Measurements from ENCODE around the gene CBX4.

The CBX4 gene

GRCh38 chr17:79811868-79812352 lies 27.3 kb downstream of the CBX4 start:
- no peak for DNase-seq (ENCODE audit: low spot score)

- DNase-seq (ENCODE audit: low spot score) = peak; percentile 34
Measured at GRCh38 chr17:79811011-79811867, 28.0 kb downstream of the CBX4 start.

- DNase-seq (ENCODE audit: low spot score) = peak; percentile 74
Measured at GRCh38 chr17:79810130-79811010, 28.9 kb downstream of the CBX4 start.

- no peak for DNase-seq (ENCODE audit: low spot score)
Measured at GRCh38 chr17:79809530-79810129, 29.6 kb downstream of the CBX4 start.

- DNase-seq (ENCODE audit: low spot score) = peak; percentile 46
Measured at GRCh38 chr17:79808763-79809529, 30.3 kb downstream of the CBX4 start.

- no peak for DNase-seq (ENCODE audit: low spot score)
Measured at GRCh38 chr17:79806863-79807720, 32.1 kb downstream of the CBX4 start.

GRCh38 chr17:79806446-79806760 lies 32.8 kb downstream of the CBX4 start:
- no peak for DNase-seq (ENCODE audit: low spot score)

- DNase-seq (ENCODE audit: low spot score) = no peak
Measured at GRCh38 chr17:79804856-79805696, 34.2 kb downstream of the CBX4 start.

GRCh38 chr17:79803997-79804855 lies 35.0 kb downstream of the CBX4 start:
- peak; percentile 85 for DNase-seq (ENCODE audit: low spot score)

GRCh38 chr17:79803421-79803996 lies 35.7 kb downstream of the CBX4 start:
- no peak for DNase-seq (ENCODE audit: low spot score)

- no peak for DNase-seq (ENCODE audit: low spot score)
Measured at GRCh38 chr17:79802736-79803420, 36.4 kb downstream of the CBX4 start.

- no peak for DNase-seq (ENCODE audit: low spot score)
Measured at GRCh38 chr17:79802039-79802735, 37.1 kb downstream of the CBX4 start.

- DNase-seq (ENCODE audit: low spot score) = no peak
Measured at GRCh38 chr17:79801156-79802038, 37.8 kb downstream of the CBX4 start.

GRCh38 chr17:79800325-79801155 lies 38.7 kb downstream of the CBX4 start:
- DNase-seq (ENCODE audit: low spot score) = peak; percentile 44

All from activated CD4-positive, alpha-beta T cell treated with anti-CD3 and anti-CD28 coated beads, Interleukin-2, Interleukin-4, amounts not matched to agents 100 ng/mL and 50 ng/mL, durations not matched to agents 16 hours and 8 hours (primary cell).